Calu3 (cell line): Measurements from ENCODE around the gene SGSH. TPM values are rescaled to one million over a fixed set of nuclear protein-coding genes. Genes with fewer than 3 reads are reported as not detected.

Experiments used
- BruUV-seq: library from RNA; stranded (reverse); fragments of 400-500 nt; replicated peaks from 2 replicates; lab custom pipeline; 2021; lab: Mats Ljungman, UMichigan
- CTCF ChIA-PET: fragments of 300-600 bp; sonication (Branson Sonifier 250); formaldehyde crosslinking; loops from one replicate; lab custom pipeline; 2022; ENCODE audit warnings: antibody characterized with exemption; lab: Charles Lee
- DNase-seq: peaks from one replicate; pipeline ENCODE4 v3.0.0; 2022
- H3K27ac Mint-ChIP-seq: one replicate; pipeline ENCODE4 v1.8.0; 2022; ENCODE audit warnings: mixed read lengths; ENCODE audit not compliant: unreplicated experiment
- H3K27me3 Mint-ChIP-seq: one replicate; pipeline ENCODE4 v1.8.0; 2022; ENCODE audit warnings: mixed read lengths; ENCODE audit not compliant: unreplicated experiment
- H3K36me3 Mint-ChIP-seq: one replicate; pipeline ENCODE4 v1.8.0; 2022; ENCODE audit warnings: mild to moderate bottlenecking, moderate library complexity, mixed read lengths; ENCODE audit not compliant: insufficient read depth, unreplicated experiment
- H3K4me1 Mint-ChIP-seq: one replicate; pipeline ENCODE4 v1.8.0; 2022; ENCODE audit warnings: mild to moderate bottlenecking, low read depth, mixed read lengths; ENCODE audit not compliant: unreplicated experiment
- H3K4me3 Mint-ChIP-seq: one replicate; pipeline ENCODE4 v1.8.0; 2022; ENCODE audit warnings: mild to moderate bottlenecking, low read depth, moderate library complexity, mixed read lengths; ENCODE audit not compliant: unreplicated experiment
- H3K9me3 Mint-ChIP-seq: one replicate; pipeline ENCODE4 v1.8.0; 2022; ENCODE audit warnings: low read depth, mixed read lengths; ENCODE audit not compliant: unreplicated experiment
- intact Hi-C: fragments of 100-400 bp; cut with micrococcal nuclease; formaldehyde crosslinking; loops from one replicate; pipeline ENCODE4 v1.10.0; 2022; ENCODE audit not compliant: unreplicated experiment
- total RNA-seq: library from RNA; stranded (reverse); gene quantifications from 2 replicates; pipeline ENCODE4 v1.2.3, GENCODE V29; 2022
- TF ChIP-seq, protein P1 (sequence below): fragments of 200-600 bp; IDR thresholded peaks from one replicate; pipeline ENCODE4 v1.8.0; 2022; ENCODE audit warnings: antibody characterized with exemption; ENCODE audit not compliant: unreplicated experiment

SGSH gene
- total RNA-seq, 1 experiment from 2014 or later, result 32.2 TPM

DNA sequence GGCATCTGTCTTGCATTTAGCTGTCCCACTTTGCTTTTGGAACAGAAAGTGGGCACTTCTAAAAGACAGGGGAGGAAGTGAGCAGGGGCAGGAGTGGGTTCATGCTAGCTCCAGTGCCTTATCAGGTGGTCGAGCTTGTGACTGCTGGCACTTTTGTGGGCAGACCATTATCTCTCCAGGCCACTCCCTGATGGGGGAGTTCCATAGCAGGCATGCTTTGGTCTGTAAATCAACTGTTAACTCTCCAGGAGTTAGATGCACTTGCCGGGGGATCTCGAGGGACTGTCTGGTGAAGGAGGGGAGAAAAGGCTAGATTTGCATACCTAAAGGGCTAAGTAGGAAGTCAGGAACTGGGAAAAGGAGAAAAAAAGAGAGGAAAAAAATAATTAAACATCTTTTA is 59.6 kb downstream of the SGSH start:
- peaks cover 8% of the 10 kb centered on the region for H3K4me1 Mint-ChIP-seq
- intact Hi-C loops, result no loop called here
- no peaks in the 10 kb centered on the region for H3K36me3 Mint-ChIP-seq

More for the DNA sequence above, 59.6 kb downstream of the SGSH start:
- Mint-ChIP-seq H3K27me3 (peaks cover 29% of the 10 kb centered on the region), H3K27ac (no peak overlapping the region), H3K9me3 (no peaks in the 10 kb centered on the region), H3K4me3 (no peak overlapping the region)
- CTCF ChIA-PET, result no interaction called here
- TF ChIP-seq, protein P1, sequence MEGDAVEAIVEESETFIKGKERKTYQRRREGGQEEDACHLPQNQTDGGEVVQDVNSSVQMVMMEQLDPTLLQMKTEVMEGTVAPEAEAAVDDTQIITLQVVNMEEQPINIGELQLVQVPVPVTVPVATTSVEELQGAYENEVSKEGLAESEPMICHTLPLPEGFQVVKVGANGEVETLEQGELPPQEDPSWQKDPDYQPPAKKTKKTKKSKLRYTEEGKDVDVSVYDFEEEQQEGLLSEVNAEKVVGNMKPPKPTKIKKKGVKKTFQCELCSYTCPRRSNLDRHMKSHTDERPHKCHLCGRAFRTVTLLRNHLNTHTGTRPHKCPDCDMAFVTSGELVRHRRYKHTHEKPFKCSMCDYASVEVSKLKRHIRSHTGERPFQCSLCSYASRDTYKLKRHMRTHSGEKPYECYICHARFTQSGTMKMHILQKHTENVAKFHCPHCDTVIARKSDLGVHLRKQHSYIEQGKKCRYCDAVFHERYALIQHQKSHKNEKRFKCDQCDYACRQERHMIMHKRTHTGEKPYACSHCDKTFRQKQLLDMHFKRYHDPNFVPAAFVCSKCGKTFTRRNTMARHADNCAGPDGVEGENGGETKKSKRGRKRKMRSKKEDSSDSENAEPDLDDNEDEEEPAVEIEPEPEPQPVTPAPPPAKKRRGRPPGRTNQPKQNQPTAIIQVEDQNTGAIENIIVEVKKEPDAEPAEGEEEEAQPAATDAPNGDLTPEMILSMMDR, result no peak
- no peak for DNase-seq
- no TSS peak for BruUV-seq

Other genes starting within 250 kb of the SGSH start
- gene TBC1D16, start 184.5 kb downstream of the SGSH start, total RNA-seq, result 31.2 and 35.9 TPM in 2 replicates
- 9.9 and 13.3 TPM in 2 replicates for gene CCDC40, start 183.7 kb downstream of the SGSH start, total RNA-seq
- gene GAA, start 118.8 kb downstream of the SGSH start, total RNA-seq, result 73.1 and 82.4 TPM in 2 replicates
- 124 and 125 TPM in 2 replicates for gene EIF4A3, start 73.2 kb downstream of the SGSH start, total RNA-seq
- 5.9 and 7.4 TPM in 2 replicates for gene CARD14, start 50.3 kb downstream of the SGSH start, total RNA-seq
- 7.2 and 10.4 TPM in 2 replicates for gene SLC26A11, start 94 bp upstream of the SGSH start, total RNA-seq
- 221 and 369 TPM in 2 replicates for gene RNF213, start 40.5 kb upstream of the SGSH start, total RNA-seq
- 33.2 and 37.0 TPM in 2 replicates for gene ENDOV, start 194.8 kb upstream of the SGSH start, total RNA-seq